GM12864 (cell line): ENCODE results near the gene ANGEL2.
A peak's percentile ranks its signal among the peaks of the same experiment; 100 is the strongest.

Source experiments
- DNase-seq: peaks from one replicate; pipeline ENCODE4 v3.0.0-alpha.2; 2011; ENCODE audit warnings: low read depth
- H3K4me3 ChIP-seq: 2 replicates; pipeline ENCODE4 v1.5.1; 2011; ENCODE audit warnings: mild to moderate bottlenecking, low read depth, low read length, control low read depth
- TF ChIP-seq, protein P1 (sequence below): IDR thresholded peaks from 2 replicates; pipeline ENCODE4 v1.5.1; 2011; ENCODE audit warnings: low read depth, mild to moderate bottlenecking, moderate library complexity, low read length, control low read depth, inconsistent platforms; ENCODE audit errors: missing control alignments

Gene ANGEL2

DNA sequence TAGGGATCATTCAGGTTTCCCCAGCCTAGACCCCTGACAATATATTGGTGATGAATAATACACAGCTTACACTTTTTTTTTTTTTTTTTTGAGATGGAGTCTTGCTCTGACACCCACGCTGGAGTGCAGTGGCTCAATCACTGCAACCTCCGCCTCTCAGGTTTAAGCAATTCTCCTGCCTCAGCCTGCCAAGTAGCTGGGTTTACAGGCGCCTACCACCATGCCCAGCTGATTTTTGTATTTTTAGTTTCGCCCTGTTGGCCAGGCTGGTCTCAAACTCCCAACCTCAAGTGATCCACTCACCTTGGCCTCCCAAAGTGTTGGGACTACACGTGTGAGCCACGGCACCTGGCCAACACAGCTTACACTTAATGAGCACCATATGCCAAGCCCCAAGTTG lies 58.1 kb downstream of the ANGEL2 start:
- DNase-seq = no peak
- H3K4me3 ChIP-seq = no peak overlapping the region
- TF ChIP-seq, protein P1, sequence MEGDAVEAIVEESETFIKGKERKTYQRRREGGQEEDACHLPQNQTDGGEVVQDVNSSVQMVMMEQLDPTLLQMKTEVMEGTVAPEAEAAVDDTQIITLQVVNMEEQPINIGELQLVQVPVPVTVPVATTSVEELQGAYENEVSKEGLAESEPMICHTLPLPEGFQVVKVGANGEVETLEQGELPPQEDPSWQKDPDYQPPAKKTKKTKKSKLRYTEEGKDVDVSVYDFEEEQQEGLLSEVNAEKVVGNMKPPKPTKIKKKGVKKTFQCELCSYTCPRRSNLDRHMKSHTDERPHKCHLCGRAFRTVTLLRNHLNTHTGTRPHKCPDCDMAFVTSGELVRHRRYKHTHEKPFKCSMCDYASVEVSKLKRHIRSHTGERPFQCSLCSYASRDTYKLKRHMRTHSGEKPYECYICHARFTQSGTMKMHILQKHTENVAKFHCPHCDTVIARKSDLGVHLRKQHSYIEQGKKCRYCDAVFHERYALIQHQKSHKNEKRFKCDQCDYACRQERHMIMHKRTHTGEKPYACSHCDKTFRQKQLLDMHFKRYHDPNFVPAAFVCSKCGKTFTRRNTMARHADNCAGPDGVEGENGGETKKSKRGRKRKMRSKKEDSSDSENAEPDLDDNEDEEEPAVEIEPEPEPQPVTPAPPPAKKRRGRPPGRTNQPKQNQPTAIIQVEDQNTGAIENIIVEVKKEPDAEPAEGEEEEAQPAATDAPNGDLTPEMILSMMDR = no peak

DNA sequence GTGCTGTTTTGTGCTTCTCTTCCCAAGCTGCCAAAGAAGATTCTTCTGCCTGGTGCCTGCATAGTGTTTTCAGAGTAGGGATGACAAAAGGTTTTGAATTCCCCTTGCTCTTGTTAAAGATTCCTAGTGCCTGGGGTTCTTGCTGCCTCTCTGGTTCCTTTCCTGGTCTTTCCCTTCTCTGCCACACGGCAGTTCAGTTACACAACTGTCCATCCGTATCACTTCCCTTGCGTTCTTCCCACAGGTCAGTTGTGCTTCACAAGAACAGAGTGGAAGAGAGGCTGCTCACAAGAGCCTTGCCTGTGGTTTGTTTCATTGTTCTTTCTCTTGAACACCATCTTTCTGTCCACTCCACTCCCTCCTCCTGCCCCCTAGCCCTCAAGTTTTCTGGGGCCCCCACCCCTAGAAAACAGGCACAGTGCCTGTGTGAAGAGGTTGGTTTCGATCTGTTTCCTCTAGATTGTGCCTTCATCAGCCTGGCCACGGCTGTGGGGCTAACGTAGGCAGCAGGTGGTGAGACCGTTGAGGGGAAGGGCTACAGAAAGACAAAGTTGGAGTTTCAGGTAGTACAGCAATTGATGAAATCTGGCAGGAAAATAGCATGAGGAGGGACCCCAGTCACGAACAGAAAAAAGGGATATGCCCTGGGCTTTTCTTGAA lies 59.6 kb downstream of the ANGEL2 start:
- TF ChIP-seq, protein P1 = no peak
- H3K4me3 ChIP-seq = no peak overlapping the region
- no peak for DNase-seq

DNA sequence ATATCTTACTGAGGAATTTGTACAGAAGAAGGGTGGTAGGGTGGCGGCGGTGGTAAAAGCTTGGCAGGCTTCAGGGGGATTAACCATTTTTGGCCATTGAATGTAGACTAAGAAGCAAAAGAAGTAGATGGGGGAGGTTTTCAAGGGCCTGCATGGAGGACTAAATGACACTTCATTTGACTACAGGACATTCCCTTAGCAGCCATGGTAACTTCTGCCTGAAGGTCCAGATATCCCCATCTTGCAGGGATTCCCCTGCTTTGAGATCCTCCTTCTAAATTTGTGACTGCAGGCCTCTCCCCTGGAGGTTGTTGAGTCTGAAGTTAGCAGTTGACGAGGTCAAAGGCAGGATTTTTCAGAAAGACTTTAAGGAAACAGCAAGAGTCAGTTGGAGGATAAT lies 60.6 kb downstream of the ANGEL2 start:
- TF ChIP-seq, protein P1 = no peak
- no peak for DNase-seq
- no peak overlapping the region for H3K4me3 ChIP-seq

DNA sequence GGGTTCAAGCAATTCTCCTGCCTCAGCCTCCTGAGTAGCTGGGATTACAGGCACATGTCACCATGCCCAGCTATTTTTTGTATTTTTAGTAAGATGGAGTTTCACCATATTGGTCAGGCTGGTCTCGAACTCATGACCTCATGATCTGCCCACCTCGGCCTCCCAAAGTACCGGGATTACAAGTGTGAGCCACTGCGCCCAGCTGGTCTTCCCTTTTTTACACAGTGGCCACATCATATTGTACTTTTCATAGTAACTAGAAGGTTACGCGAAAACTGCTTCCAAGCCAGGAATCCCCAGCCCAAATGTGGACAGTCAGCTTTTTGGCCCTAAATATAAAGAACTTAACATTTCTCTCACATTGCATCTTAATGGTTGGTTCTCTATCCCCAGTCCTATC lies 61.2 kb downstream of the ANGEL2 start:
- no peak for DNase-seq
- H3K4me3 ChIP-seq = no peak overlapping the region
- TF ChIP-seq, protein P1 = no peak

DNA sequence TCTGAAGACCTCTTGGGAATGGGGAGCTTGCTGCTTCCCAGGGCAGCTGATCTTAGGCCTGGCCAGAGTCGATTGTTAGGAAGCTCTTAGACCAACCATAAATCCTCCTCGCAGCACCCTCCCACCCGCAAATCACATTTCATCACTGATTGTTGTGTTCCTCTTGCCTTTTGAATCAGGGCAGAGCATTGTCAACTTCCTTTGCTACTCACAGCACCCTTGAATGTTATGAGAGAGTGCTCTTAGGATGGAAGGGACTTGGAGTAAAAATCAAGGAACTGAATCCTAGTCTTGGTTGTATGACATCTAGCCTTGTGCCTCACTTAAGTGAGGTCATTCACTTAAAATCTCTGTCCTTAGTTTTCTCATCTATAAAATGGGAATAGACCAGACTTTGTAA lies 62.3 kb downstream of the ANGEL2 start:
- no peak overlapping the region for H3K4me3 ChIP-seq
- TF ChIP-seq, protein P1 = no peak

DNA sequence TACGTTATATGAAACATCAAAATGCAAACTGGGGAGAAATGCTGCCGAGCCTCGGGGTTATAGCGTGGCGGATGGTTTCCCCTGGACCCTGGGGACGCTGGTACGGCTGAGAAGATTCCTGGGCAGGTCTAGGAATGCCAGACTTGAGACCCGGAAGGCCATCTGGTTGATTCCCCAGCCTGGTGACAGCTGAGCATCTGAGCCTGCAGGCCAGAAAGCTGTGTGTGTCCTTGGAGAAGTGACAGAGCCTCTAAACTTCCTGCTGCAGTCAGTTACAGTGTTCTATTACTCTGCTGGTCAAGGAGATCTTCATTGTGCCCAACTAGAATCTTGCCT lies 63.1 kb downstream of the ANGEL2 start:
- TF ChIP-seq, protein P1 = no peak
- peak overlapping the region; percentile 72 for H3K4me3 ChIP-seq
- DNase-seq = no peak

More for the DNA sequence above, 62.3 kb downstream of the ANGEL2 start:
- no peak for DNase-seq

DNA sequence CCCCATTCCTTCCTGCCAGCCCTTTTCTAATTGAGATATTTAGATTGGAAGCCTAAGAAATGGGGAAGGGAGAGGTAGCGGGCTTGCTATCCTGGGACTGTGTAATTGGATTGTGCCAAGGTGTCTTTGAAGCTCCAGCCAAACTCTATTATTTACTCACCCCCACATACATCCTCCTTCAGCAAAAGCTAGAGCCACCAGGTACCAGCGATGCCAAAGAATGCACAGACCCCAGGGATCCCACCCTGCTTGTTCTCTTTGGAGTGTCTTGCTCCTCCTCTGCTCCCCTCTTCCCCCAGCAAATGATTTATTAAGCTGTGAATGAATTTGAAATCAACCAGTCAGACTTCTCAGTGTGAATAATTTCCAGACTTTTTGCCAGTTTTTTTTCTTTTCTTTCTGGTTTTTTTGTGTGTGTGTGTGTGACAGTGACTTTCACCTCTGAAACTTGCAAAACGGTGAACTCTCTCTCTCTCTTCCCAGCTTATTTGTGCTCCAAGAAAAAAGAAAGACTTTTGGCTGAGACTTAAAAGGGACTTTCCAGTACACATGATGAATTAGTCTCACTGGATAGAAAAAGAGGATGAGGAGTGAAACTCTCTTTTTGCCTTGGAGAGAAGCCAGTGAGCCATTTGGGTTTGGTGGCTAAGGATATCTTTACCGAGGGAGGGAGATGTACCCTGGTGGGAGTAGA lies 63.6 kb downstream of the ANGEL2 start:
- TF ChIP-seq, protein P1 = no peak
- peak overlapping the region; percentile 72 for H3K4me3 ChIP-seq
- DNase-seq = no peak
